ENCODE measurements around the gene EFNA5. TPM values are rescaled to one million over a fixed set of nuclear protein-coding genes. Genes with fewer than 3 reads are reported as not detected.

The EFNA5 gene
- total RNA-seq, 1 experiment from 2014 or later: 42.7 TPM

GRCh38 chr5:107395632-107396350 lies 274.9 kb downstream of the EFNA5 start:
- Histone ChIP-seq H4K20me1 (ENCODE audit: insufficient read depth) (no peaks in the 10 kb centered on the region), H3K4me2 (no peak overlapping the region), H3K9me3 (ENCODE audit: insufficient read depth, low read depth) (peaks cover 10% of the 10 kb centered on the region; the same call in 1 of the 2 replicates), H3K9me2 (ENCODE audit: insufficient read depth) (no peaks in the 10 kb centered on the region), H2AFZ (no peak overlapping the region), H3K36me3 (ENCODE audit: low read depth) (peaks cover 15% of the 10 kb centered on the region; the same call in 1 of the 2 replicates), H3K27ac (0 out of 2 replicates have a peak overlapping the region, but pooled peaks have one; percentile 18), H3F3A (ENCODE audit: insufficient read depth, low read depth) (peaks cover 4% of the 10 kb centered on the region; the same call in 1 of the 2 replicates), H3K27me3 (ENCODE audit: insufficient read depth, low read depth) (no peaks in the 10 kb centered on the region), H3K4me3 (no peak overlapping the region), H3K4me1 (replicated peaks; ENCODE audit: insufficient read depth) (peaks cover 14% of the 10 kb centered on the region; the same call in 1 of the 2 replicates), H3K79me2 (ENCODE audit: low read depth) (peaks cover 73% of the 10 kb centered on the region)
- ChIA-PET POLR2A (ENCODE audit: unreplicated experiment) (no interaction called here), CTCF (no interaction called here)
- no TSS peak for BruUV-seq (replicated peaks)
- TF ChIP-seq EZH2 (IDR thresholded peaks at IDR 0.05; ENCODE audit: low read depth) (no peak), CTCF (conservative IDR thresholded peaks at IDR 0.05) (no peak)
- intact Hi-C loops (cut with micrococcal nuclease; ENCODE audit: unreplicated experiment): no loop called here
- DNase-seq: no peak

GRCh38 chr5:107393851-107394250 lies 276.9 kb downstream of the EFNA5 start:
- intact Hi-C loops (cut with micrococcal nuclease; ENCODE audit: unreplicated experiment): no loop called here
- POLR2A ChIA-PET (ENCODE audit: unreplicated experiment): no interaction called here
- Histone ChIP-seq H3K36me3 (ENCODE audit: low read depth) (peaks cover 15% of the 10 kb centered on the region; the same call in 1 of the 2 replicates), H3K4me3 (no peak overlapping the region), H3K4me1 (replicated peaks; ENCODE audit: insufficient read depth) (peaks cover 20% of the 10 kb centered on the region), H3K79me2 (ENCODE audit: low read depth) (peaks cover 65% of the 10 kb centered on the region), H3K27ac (no peak overlapping the region), H3K9me2 (ENCODE audit: insufficient read depth) (no peaks in the 10 kb centered on the region), H3K9me3 (ENCODE audit: insufficient read depth, low read depth) (peaks cover 10% of the 10 kb centered on the region; the same call in 1 of the 2 replicates), H3K27me3 (ENCODE audit: insufficient read depth, low read depth) (no peaks in the 10 kb centered on the region), H2AFZ (no peak overlapping the region), H4K20me1 (ENCODE audit: insufficient read depth) (no peaks in the 10 kb centered on the region), H3F3A (ENCODE audit: insufficient read depth, low read depth) (peaks cover 21% of the 10 kb centered on the region), H3K4me2 (no peak overlapping the region)
- no peak for DNase-seq
- TF ChIP-seq CTCF (conservative IDR thresholded peaks at IDR 0.05) (no peak), EZH2 (IDR thresholded peaks at IDR 0.05; ENCODE audit: low read depth) (no peak)
- CTCF ChIA-PET: no interaction called here
- BruUV-seq (replicated peaks): no TSS peak

GRCh38 chr5:107391787-107392186 lies 278.9 kb downstream of the EFNA5 start:
- intact Hi-C loops (cut with micrococcal nuclease; ENCODE audit: unreplicated experiment): no loop called here
- H3K4me1 ChIP-seq (replicated peaks; ENCODE audit: insufficient read depth): peaks cover 41% of the 10 kb centered on the region
- 0 out of 2 replicates have a peak overlapping the region, but pooled peaks have one; percentile 36 for H3K27ac ChIP-seq
- H3K27me3 ChIP-seq (ENCODE audit: insufficient read depth, low read depth): no peaks in the 10 kb centered on the region
- no peak for TF ChIP-seq EZH2 (IDR thresholded peaks at IDR 0.05; ENCODE audit: low read depth)
- ChIA-PET CTCF (no interaction called here), POLR2A (ENCODE audit: unreplicated experiment) (no interaction called here)
- no peaks in the 10 kb centered on the region for H3K9me2 ChIP-seq (ENCODE audit: insufficient read depth)
- H3K4me2 ChIP-seq: no peak overlapping the region
- peaks cover 10% of the 10 kb centered on the region; the same call in 1 of the 2 replicates for H3K9me3 ChIP-seq (ENCODE audit: insufficient read depth, low read depth)
- H3F3A ChIP-seq (ENCODE audit: insufficient read depth, low read depth): peaks cover 41% of the 10 kb centered on the region
- no peak for DNase-seq
- H3K4me3 ChIP-seq: no peak overlapping the region
- H3K79me2 ChIP-seq (ENCODE audit: low read depth): peaks cover 60% of the 10 kb centered on the region
- BruUV-seq (replicated peaks): no TSS peak
- H4K20me1 ChIP-seq (ENCODE audit: insufficient read depth): no peaks in the 10 kb centered on the region
- no peak overlapping the region for H2AFZ ChIP-seq
- peaks cover 15% of the 10 kb centered on the region; the same call in 1 of the 2 replicates for H3K36me3 ChIP-seq (ENCODE audit: low read depth)

Measured in PC-9 (cell line).